ENCODE results near the gene KLHL25.

KLHL25 gene

GRCh38 chr15:85711580-85712192 is 83.0 kb downstream of the KLHL25 start:
- no peak for DNase-seq

GRCh38 chr15:85710340-85710842 is 84.3 kb downstream of the KLHL25 start:
- no peak for DNase-seq
